ENCODE data around the gene IP6K2.
"Not testable (repeated sequence)": the region's sequence is repeated elsewhere in the genome, so short reads cannot be mapped to it uniquely, and the experiment has no call there.

The IP6K2 gene

GRCh38 chr3:48727511-48727910 is 10.5 kb upstream of the IP6K2 start:
- no peak for DNase-seq (ENCODE audit: low spot score)

DNA sequence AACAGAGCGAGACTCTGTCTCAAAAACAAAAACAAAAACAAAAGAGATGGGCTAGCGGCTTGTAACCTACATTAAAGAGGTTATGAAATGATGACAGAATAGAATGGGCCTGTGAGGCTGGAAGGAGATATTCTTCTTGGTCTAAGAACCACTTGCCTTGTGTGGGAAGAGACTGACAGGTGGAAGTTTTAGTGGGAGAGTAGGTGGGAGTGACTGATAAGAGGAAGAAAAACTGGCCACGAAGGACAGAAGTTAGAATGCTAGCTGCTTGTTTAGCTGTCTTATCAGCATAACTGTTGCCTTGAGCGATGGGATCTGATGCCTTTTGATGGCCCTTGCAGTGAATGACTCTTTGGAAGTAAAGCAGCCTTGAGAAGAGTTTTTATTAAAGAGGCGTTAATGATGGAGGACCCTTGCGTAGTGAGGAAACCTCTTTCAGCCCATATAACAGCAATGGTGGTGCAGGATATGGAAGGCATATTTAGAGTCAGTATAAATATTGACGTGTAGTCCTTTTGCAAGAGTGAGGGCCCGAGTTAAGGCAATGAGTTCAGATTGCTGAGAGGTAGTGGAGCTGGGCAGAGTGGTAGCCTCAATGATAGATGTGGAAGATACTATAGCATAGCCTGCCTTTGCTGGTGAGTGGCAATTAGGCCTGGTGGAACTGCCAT is 8.3 kb upstream of the IP6K2 start:
- DNase-seq (ENCODE audit: low spot score), result not testable (repeated sequence)

- DNase-seq (ENCODE audit: low spot score), result no peak
Measured at GRCh38 chr3:48723725-48724124, 6.7 kb upstream of the IP6K2 start.

DNA sequence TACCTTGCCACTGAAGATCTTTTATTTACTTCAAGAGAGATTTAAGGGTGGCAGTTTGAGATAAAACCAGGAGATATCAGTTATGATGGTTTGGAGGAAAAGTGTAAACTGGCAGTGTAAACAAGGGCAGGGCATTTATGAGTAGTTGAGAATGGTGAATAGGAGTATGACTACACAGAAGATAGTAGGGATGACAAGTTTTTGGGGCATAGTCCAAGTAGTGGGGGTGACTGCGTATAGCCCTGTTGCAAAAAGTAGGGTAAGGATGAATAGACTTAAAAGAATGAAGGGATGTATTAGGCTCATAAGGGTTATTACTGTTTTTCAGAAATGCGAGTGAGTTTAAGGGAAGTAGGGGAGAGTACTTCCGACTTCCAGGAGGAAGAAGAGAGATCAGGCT is 6.3 kb upstream of the IP6K2 start:
- DNase-seq (ENCODE audit: low spot score), result not testable (repeated sequence)

GRCh38 chr3:48716508-48716981 is 476 bp downstream of the IP6K2 start:
- DNase-seq (ENCODE audit: low spot score), result peak; percentile 67

GRCh38 chr3:48715174-48715800 is 1.7 kb downstream of the IP6K2 start:
- DNase-seq (ENCODE audit: low spot score), result no peak

- no peak for DNase-seq (ENCODE audit: low spot score)
Measured at GRCh38 chr3:48711727-48712126, 5.3 kb downstream of the IP6K2 start.

GRCh38 chr3:48709051-48709461 is 8.0 kb downstream of the IP6K2 start:
- DNase-seq (ENCODE audit: low spot score), result no peak

DNA sequence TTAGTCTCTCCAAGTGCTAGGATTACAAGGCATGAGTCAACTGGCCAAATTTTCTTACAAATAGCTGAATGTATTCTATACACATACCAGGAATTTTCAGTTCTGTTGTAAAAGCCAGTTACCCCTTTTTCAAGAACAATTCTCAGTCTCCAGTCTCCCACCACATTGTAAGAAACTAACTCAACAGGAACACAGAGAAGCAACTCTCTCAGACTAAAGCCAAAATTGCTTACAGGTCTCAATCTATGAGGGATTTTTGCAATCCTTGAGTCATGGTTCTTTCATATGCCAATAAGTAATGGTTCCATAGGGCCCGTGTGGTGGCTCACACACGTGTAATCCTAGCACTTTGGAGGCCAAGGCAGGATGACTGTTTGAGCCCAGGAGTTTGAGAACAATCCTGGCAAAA is 8.5 kb downstream of the IP6K2 start:
- DNase-seq (ENCODE audit: low spot score), result no peak

DNA sequence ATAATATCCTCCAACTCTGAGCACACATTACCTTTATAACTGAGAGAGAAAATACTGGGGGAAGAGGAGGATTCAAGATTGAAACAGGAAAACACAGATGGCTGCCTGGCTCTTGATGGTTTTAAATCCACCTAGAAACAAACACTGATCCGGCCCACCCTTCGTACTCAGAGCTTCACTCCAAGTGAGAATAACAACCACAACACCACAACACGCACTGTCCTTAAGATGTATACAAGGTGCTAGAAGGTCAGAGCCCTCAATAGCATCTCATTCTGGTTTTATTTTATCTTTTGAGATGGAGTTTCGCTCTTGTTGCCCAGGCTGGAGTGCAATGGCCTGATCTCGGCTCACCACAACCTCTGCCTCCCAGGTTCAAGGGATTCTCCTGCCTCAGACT is 9.9 kb downstream of the IP6K2 start:
- DNase-seq (ENCODE audit: low spot score), result no peak

GRCh38 chr3:48702320-48702920 is 14.6 kb downstream of the IP6K2 start:
- no peak for DNase-seq (ENCODE audit: low spot score)

DNA sequence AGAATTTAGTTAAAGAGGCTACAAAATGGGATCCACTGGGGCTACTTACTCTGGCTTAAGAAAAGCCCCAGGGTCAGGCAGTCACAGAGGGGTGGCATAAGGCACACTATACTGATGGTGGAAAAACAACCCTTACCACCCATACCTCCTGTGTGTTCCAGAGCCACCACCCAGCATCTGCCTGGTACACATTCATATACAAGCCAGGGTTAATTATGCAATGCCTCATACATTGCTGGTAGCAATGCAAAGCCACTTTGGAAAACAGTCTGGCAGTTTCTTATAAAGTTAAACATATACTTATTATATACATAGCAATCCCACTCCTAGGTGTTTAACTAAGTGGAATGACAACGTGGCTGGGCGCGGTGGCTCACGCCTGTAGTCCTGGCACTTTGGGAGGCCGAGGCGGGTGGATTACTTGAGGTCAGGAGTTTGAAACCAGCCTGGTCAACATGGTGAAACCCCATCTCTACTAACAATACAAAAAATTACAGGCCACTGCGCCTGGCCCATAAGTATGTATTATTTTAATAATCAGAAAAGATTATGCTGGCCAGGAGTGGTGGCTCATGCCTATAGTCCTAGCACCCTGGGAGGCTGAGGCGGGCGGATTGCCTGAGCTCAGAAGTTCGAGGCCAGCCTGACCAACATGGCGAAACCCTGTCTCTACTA is 16.2 kb downstream of the IP6K2 start:
- no peak for DNase-seq (ENCODE audit: low spot score)

GRCh38 chr3:48698891-48699290 is 18.1 kb downstream of the IP6K2 start:
- no peak for DNase-seq (ENCODE audit: low spot score)

DNA sequence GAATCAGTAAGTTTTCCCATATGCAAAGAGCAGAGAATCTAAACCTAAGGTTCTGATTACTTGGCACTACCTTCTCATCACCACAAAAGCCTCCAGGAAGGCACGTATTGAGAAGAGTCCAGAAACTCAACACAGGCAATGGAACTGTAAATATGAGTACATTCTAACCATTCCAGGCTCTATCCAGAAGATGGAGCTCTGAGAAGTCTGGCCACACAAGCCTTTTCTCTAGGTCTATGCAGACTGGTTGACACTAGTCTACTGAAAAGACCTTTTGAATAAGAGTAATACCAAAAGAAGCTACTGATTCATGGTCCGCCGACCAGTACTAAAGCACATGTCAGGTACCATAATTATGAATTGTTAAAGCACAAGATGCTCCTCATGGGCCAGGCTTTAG is 19.1 kb downstream of the IP6K2 start:
- DNase-seq (ENCODE audit: low spot score), result no peak

GRCh38 chr3:48696601-48697000 is 20.4 kb downstream of the IP6K2 start:
- no peak for DNase-seq (ENCODE audit: low spot score)

- DNase-seq (ENCODE audit: low spot score), result no peak
Measured at GRCh38 chr3:48696156-48696555, 20.9 kb downstream of the IP6K2 start.

- no peak for DNase-seq (ENCODE audit: low spot score)
Measured at GRCh38 chr3:48695393-48695753, 21.6 kb downstream of the IP6K2 start.

DNA sequence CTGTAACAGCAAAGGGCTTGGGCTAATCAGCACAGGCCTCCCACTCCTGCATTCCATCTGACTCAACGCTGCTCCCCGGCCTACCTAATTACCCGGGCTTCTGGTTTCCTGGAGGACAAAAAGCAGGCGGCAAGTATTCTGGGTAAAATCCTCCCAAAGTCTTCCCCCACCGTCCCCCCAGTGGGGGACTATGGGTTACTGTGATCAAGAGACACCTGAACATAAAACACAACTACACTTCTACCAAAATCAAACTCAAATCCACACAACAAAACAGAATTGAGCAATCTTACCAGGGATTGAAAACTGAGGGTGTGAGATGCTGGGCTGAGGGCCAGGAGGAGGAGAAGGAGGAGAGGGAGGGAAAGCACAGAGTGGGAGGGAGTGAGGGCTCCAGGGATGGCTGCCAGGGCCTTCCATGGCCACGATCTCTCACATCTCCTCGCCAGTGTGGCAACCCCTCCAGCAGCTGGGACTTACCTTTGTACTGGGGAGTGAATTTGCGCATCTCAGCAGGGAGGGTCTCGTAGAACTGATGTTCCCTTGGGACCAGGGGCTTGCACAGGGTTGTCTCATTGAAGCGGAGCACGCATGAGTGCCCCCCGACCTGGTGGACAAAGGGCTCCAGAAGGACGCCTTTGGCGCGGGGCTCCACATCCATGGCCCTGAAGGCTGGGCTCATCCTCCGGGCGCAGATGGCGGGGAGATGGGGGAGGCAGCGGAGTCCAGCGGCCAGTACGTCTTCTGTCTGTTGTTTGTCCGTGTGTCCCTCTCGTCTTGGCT is 22.2 kb downstream of the IP6K2 start:
- DNase-seq (ENCODE audit: low spot score), result no peak

- DNase-seq (ENCODE audit: low spot score), result no peak
Measured at GRCh38 chr3:48693826-48694225, 23.2 kb downstream of the IP6K2 start.

- DNase-seq (ENCODE audit: low spot score), result no peak
Measured at GRCh38 chr3:48692551-48692950, 24.5 kb downstream of the IP6K2 start.

DNA sequence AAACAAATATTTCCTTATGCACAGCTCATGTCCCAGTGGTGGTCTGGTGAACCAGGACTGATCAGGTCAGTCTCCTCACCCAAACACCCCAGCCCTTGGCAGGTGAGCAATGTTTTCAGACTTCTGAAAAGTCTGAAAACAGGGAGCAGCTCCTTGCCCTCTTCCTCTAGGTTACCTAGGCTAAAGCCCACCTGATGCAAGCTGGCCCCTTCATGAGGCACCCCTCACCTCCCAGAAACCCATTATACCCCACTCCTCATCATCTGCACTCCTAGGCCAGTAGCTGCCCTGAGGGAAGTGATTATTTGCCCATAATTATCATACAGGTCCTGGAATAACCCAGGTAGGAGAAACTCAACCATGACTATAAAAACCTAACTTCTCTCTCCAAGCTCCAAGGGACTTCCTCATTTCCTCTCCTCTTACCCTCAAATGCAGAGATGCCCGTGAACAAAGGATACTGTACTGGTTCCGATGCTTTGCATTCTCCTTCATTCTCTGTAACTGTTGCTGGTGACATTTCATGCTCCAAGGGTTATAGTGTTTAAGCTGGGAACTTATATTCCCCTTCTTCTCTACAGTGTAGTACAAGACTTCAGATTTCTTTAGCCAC is 26.1 kb downstream of the IP6K2 start:
- DNase-seq (ENCODE audit: low spot score), result no peak

DNA sequence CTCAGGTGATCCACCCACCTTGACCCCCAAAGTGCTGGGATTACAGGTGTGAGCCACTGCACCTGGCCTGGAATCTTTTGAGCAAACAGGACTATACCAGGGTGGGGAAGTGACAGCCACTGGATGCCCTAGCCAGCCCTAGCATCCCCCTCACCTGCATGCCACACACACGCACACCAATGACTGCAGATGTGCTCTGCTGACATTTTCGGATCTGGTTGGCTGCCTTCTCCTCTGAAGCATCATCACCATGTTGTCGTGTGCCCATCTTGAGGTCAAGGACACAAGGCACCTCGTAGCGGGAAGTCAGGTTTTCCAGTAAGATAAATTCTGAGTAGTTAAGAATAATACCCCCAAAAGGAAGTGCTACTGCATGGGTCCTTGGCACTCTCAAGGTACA is 27.6 kb downstream of the IP6K2 start:
- no peak for DNase-seq (ENCODE audit: low spot score)
